ENCODE measurements around the gene SMKR1. TPM values are rescaled to one million over a fixed set of nuclear protein-coding genes. Genes with fewer than 3 reads are reported as not detected.

Gene SMKR1
- total RNA-seq, 2 experiments from 2014 or later = 2.6 to 3.6 TPM

GRCh38 chr7:129492391-129492790 is 9.9 kb upstream of the SMKR1 start:
- ATAC-seq (no peak), DNase-seq (no peak)
- POLR2A ChIA-PET = no interaction called here
- intact Hi-C loops (cut with micrococcal nuclease) = loop anchor here (10.0 kb wide), 1 partner anchor 122 kb away; the partner anchor contains the start of gene NRF1
- CTCF ChIA-PET = interaction anchor here (1.2 kb wide), 1 partner anchor 20 kb away, joined by 5 read pairs; no protein-coding TSS in a partner anchor
- no peak overlapping the region for H3K27ac Mint-ChIP-seq
- no peak for TF ChIP-seq CTCF (IDR thresholded peaks at IDR 0.05)
- no peaks in the 10 kb centered on the region for H3K9me3 Mint-ChIP-seq
- peaks cover 14% of the 10 kb centered on the region for H3K4me1 Mint-ChIP-seq (ENCODE audit: low read depth)
- H3K36me3 Mint-ChIP-seq (ENCODE audit: low read depth) = peaks cover 3% of the 10 kb centered on the region
- H3K4me3 Mint-ChIP-seq = no peak overlapping the region
- H3K27me3 Mint-ChIP-seq = peaks cover 2% of the 10 kb centered on the region

- ChIA-PET CTCF (interaction anchor here (0.9 to 1.1 kb wide), 2 partner anchors 126 to 144 kb away, joined by 3 to 7 read pairs; no protein-coding TSS in a partner anchor), POLR2A (no interaction called here)
- peaks cover 2% of the 10 kb centered on the region for H3K27me3 Mint-ChIP-seq
- no peak for DNase-seq
- no peak overlapping the region for H3K4me3 Mint-ChIP-seq
- intact Hi-C loops (cut with micrococcal nuclease) = loop anchor here (10.0 kb wide), 1 partner anchor 121 kb away; the partner anchor contains the start of gene NRF1
- ATAC-seq = no peak
- peaks cover 3% of the 10 kb centered on the region for H3K36me3 Mint-ChIP-seq (ENCODE audit: low read depth)
- H3K9me3 Mint-ChIP-seq = no peaks in the 10 kb centered on the region
- no peak for TF ChIP-seq CTCF (IDR thresholded peaks at IDR 0.05)
- H3K4me1 Mint-ChIP-seq (ENCODE audit: low read depth) = peaks cover 14% of the 10 kb centered on the region
- H3K27ac Mint-ChIP-seq = no peak overlapping the region
Measured at GRCh38 chr7:129493555-129493954, 8.8 kb upstream of the SMKR1 start.

GRCh38 chr7:129494041-129494440 is 8.3 kb upstream of the SMKR1 start:
- POLR2A ChIA-PET = no interaction called here
- H3K27me3 Mint-ChIP-seq = peaks cover 2% of the 10 kb centered on the region
- no peak overlapping the region for H3K27ac Mint-ChIP-seq
- intact Hi-C loops (cut with micrococcal nuclease) = loop anchor here (10.0 kb wide), 1 partner anchor 121 kb away; the partner anchor contains the start of gene NRF1
- DNase-seq = peak; percentile 35
- no peaks in the 10 kb centered on the region for H3K36me3 Mint-ChIP-seq (ENCODE audit: low read depth)
- H3K4me1 Mint-ChIP-seq (ENCODE audit: low read depth) = peaks cover 14% of the 10 kb centered on the region
- CTCF ChIA-PET = interaction anchor here (0.9 to 1.1 kb wide), 2 partner anchors 127 to 144 kb away, joined by 3 to 7 read pairs; no protein-coding TSS in a partner anchor
- no peak overlapping the region for H3K4me3 Mint-ChIP-seq
- no peak for TF ChIP-seq CTCF (IDR thresholded peaks at IDR 0.05)
- H3K9me3 Mint-ChIP-seq = no peaks in the 10 kb centered on the region
- peak; percentile 72 for ATAC-seq

DNA sequence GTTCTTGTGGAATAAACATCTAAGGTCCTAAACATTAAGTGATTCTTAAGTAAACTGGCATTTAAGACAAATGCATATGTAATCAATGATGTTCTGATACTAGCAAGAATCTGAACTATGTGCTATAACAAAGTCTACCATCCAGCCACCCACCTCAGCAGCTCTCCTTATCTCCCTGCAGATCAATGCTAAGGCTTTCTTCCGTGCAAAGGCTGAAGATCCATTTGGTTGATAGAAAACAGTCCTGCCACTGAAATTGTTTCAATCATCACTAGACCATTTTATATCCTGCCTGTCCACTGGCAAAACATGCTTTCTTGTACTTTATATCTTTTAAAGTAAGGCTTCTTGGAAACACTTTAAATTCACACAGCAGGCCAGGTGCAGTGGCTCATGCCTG is 6.3 kb upstream of the SMKR1 start:
- DNase-seq = no peak
- H3K4me1 Mint-ChIP-seq (ENCODE audit: low read depth) = peaks cover 14% of the 10 kb centered on the region
- no peak overlapping the region for H3K4me3 Mint-ChIP-seq
- CTCF ChIA-PET = interaction anchor here (0.6 to 0.8 kb wide), 2 partner anchors 13 to 128 kb away, joined by 3 read pairs; no protein-coding TSS in a partner anchor
- intact Hi-C loops (cut with micrococcal nuclease) = loop anchor here (10.0 kb wide), 1 partner anchor 119 kb away; the partner anchor contains the start of gene NRF1
- POLR2A ChIA-PET = no interaction called here
- H3K27me3 Mint-ChIP-seq = peaks cover 2% of the 10 kb centered on the region
- H3K9me3 Mint-ChIP-seq = no peaks in the 10 kb centered on the region
- ATAC-seq = peak; percentile 30
- no peak overlapping the region for H3K27ac Mint-ChIP-seq
- no peaks in the 10 kb centered on the region for H3K36me3 Mint-ChIP-seq (ENCODE audit: low read depth)
- no peak for TF ChIP-seq CTCF (IDR thresholded peaks at IDR 0.05)

GRCh38 chr7:129496653-129497052 is 5.7 kb upstream of the SMKR1 start:
- no peak for DNase-seq
- no peak for ATAC-seq
- Mint-ChIP-seq H3K36me3 (ENCODE audit: low read depth) (no peaks in the 10 kb centered on the region), H3K27ac (no peak overlapping the region), H3K4me3 (no peak overlapping the region), H3K9me3 (no peaks in the 10 kb centered on the region), H3K4me1 (ENCODE audit: low read depth) (peaks cover 18% of the 10 kb centered on the region), H3K27me3 (peaks cover 2% of the 10 kb centered on the region)
- ChIA-PET CTCF (interaction anchor here (0.6 to 0.8 kb wide), 2 partner anchors 14 to 129 kb away, joined by 3 read pairs; no protein-coding TSS in a partner anchor), POLR2A (no interaction called here)
- no peak for TF ChIP-seq CTCF (IDR thresholded peaks at IDR 0.05)
- intact Hi-C loops (cut with micrococcal nuclease) = loop anchor here (10.0 kb wide), 1 partner anchor 118 kb away; the partner anchor contains the start of gene NRF1

All from activated CD8-positive, alpha-beta T cell treated with anti-CD3 and anti-CD28 coated beads for 36 hours (primary cell).